C4-2B (cell line): ENCODE results near the gene CRYBA2.

Experiments
- CTCF ChIP-seq: fragments of 450-650 bp; conservative IDR thresholded peaks from 2 replicates; pipeline ENCODE4 v1.5.1; 2017; ENCODE audit warnings: mild to moderate bottlenecking
- ZFX ChIP-seq: fragments of 450-650 bp; IDR thresholded peaks from 2 replicates; pipeline ENCODE4 v1.6.1; 2017

DNA sequence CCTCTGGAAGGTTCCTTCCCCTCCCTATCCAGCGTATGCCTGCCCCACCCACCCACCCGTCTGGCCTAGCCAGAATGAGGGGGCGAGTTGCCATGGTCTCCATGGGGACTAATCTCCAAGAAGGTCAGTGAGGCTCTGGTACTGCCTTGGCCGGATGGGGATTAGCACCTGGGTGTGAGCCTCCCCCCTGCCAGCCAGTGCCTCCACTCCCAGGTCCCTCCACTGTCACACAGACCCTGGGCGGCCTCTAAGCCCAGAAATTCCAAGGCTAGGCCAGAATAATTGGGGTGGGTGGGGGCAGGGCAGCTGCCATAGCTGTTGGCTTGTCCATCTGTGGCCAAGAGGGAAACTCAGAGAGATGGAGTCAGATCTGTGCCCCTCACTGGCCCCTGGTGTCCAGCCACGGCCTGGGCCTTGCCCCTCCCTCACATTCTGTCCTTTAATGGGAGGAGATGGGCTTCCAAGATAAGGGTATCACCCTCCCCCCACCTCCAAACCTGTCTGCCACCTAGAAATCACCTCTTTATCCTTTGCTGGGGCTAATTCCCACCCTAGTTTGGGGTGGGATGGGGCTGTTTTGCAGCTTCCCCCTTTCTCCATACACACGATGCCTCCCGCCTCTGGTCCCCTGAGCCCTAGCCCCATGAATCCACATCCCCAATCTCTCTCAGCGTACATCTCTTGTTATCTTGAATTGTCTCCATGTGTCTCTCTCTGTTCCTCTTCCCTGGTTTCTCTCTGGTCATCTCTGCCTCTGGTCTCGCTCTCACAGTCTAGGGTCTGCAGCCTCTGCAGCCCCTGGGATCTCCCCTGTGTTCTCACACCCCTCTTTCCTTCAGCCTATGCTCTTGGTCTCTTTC lies 6.0 kb upstream of the CRYBA2 start:
- TF ChIP-seq CTCF (no peak), ZFX (no peak)
